Activated naive CD8-positive, alpha-beta T cell treated with anti-CD3 and anti-CD28 coated beads, Interleukin-2, amount 10 ng/mL, durations not matched to agents 7 days and 5 days (primary cell): ENCODE data around the gene RAP1GAP2. TPM values are rescaled to one million over a fixed set of nuclear protein-coding genes. Genes with fewer than 3 reads are reported as not detected.
"Not testable (repeated sequence)": the region's sequence is repeated elsewhere in the genome, so short reads cannot be mapped to it uniquely, and the experiment has no call there.

Experiments used
- ATAC-seq: fragments of 150-1000 bp; cut with Tn5 transposase; one replicate; pipeline ENCODE4 v1.10.0; 2021; ENCODE audit warnings: low read depth, moderate library complexity
- POLR2A ChIA-PET: fragments of 350-600 bp; sonication (Branson Sonifier 250); formaldehyde crosslinking; loops from one replicate; lab custom pipeline; 2021; ENCODE audit warnings: antibody characterized with exemption; lab: Charles Lee
- DNase-seq: peaks from one replicate; pipeline ENCODE4 v3.0.0; 2021
- H3K27ac Mint-ChIP-seq: one replicate; pipeline ENCODE4 v1.8.0; 2022; ENCODE audit warnings: mild to moderate bottlenecking, mixed read lengths
- H3K27me3 Mint-ChIP-seq: one replicate; pipeline ENCODE4 v1.8.0; 2022; ENCODE audit warnings: mild to moderate bottlenecking, moderate library complexity, mixed read lengths
- H3K36me3 Mint-ChIP-seq: one replicate; pipeline ENCODE4 v1.8.0; 2021; ENCODE audit warnings: mild to moderate bottlenecking, mixed read lengths
- H3K4me1 Mint-ChIP-seq: one replicate; pipeline ENCODE4 v1.8.0; 2021; ENCODE audit warnings: mixed read lengths
- H3K4me3 Mint-ChIP-seq: one replicate; pipeline ENCODE4 v1.8.0; 2022; ENCODE audit warnings: mild to moderate bottlenecking, moderate library complexity, mixed read lengths
- H3K9me3 Mint-ChIP-seq: one replicate; pipeline ENCODE4 v1.8.0; 2021; ENCODE audit warnings: mixed read lengths
- total RNA-seq, 2 experiments: library from RNA; stranded (reverse); gene quantifications; one replicate each; pipeline ENCODE4 v1.2.3, GENCODE V29; 2021

RAP1GAP2 gene
- total RNA-seq, 2 experiments from 2014 or later = 4.0 to 4.8 TPM

DNA sequence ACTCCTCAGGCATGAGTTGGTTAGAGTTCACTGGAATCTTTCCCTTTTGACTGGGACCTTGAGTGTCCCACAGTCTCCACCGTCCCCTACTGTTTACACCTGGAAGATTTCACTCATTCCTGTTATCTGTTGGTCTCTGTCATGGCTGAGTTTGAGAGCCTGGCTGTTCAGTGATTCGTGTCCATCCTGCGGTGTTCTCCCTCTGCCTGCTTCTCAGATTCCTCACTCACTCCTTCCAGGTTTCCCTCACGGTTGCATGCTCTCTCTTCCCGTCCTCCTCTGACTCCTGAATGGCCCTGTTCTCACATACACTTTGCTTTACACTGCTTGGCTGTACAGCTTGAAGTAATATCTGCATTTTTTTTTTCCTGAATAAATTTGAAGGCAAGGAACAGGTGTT lies 242.7 kb downstream of the RAP1GAP2 start:
- POLR2A ChIA-PET = no interaction called here
- no peak overlapping the region for H3K27ac Mint-ChIP-seq
- H3K4me3 Mint-ChIP-seq = no peak overlapping the region

DNA sequence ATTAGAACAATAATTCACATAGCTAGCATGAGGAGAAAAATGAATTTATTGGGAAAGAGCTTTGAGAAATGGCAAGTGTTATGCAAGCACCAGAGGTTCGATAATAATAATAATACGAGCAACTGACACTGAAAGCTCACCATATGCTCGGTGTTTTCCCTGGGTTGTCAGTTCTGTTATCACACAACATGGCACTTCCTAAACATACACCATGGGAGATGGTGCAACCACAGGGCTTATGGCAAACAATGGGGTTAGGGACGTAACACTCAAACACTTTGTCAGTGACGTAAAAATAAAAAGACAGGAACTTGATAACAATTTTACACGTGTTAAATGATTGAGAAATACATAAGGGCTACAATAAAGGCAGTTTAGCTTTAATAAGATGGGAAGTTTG lies 243.5 kb downstream of the RAP1GAP2 start:
- H3K27me3 Mint-ChIP-seq = peaks cover 10% of the 10 kb centered on the region
- no peak overlapping the region for H3K27ac Mint-ChIP-seq
- H3K4me3 Mint-ChIP-seq = no peak overlapping the region
- POLR2A ChIA-PET = interaction anchor here (0.6 kb wide), 1 partner anchor 164 kb away, joined by 4 read pairs; no protein-coding TSS in a partner anchor
- no peaks in the 10 kb centered on the region for H3K36me3 Mint-ChIP-seq
- no peaks in the 10 kb centered on the region for H3K4me1 Mint-ChIP-seq
- peaks cover 3% of the 10 kb centered on the region for H3K9me3 Mint-ChIP-seq
- DNase-seq = no peak
- no peak for ATAC-seq

More for the DNA sequence above, 242.7 kb downstream of the RAP1GAP2 start:
- no peak for ATAC-seq
- Mint-ChIP-seq H3K27me3 (peaks cover 10% of the 10 kb centered on the region), H3K36me3 (no peaks in the 10 kb centered on the region), H3K9me3 (peaks cover 3% of the 10 kb centered on the region), H3K4me1 (no peaks in the 10 kb centered on the region)
- DNase-seq = no peak

DNA sequence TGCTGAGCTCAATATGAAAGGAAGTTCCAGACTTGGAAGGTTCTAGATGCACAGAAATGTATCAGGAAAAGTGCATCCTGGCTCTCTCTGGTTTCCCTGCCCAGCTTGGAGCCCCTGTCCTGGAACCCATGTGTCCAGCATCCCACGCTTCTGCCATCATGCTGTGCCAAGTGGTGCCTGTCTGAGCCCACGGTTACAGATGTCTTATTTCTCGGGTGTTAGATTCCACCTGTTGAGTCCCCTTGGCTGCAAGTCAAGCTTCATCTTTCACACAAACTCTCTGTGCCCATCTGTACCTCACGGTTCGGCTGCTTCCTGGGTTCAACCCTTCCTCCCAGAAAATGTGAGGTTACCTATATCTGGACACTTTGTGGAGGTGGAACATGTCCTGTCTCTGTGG lies 244.6 kb downstream of the RAP1GAP2 start:
- Mint-ChIP-seq H3K27ac (no peak overlapping the region), H3K27me3 (peaks cover 10% of the 10 kb centered on the region), H3K36me3 (no peaks in the 10 kb centered on the region), H3K9me3 (peaks cover 3% of the 10 kb centered on the region), H3K4me3 (no peak overlapping the region), H3K4me1 (no peaks in the 10 kb centered on the region)
- POLR2A ChIA-PET = no interaction called here
- DNase-seq (no peak), ATAC-seq (no peak)

DNA sequence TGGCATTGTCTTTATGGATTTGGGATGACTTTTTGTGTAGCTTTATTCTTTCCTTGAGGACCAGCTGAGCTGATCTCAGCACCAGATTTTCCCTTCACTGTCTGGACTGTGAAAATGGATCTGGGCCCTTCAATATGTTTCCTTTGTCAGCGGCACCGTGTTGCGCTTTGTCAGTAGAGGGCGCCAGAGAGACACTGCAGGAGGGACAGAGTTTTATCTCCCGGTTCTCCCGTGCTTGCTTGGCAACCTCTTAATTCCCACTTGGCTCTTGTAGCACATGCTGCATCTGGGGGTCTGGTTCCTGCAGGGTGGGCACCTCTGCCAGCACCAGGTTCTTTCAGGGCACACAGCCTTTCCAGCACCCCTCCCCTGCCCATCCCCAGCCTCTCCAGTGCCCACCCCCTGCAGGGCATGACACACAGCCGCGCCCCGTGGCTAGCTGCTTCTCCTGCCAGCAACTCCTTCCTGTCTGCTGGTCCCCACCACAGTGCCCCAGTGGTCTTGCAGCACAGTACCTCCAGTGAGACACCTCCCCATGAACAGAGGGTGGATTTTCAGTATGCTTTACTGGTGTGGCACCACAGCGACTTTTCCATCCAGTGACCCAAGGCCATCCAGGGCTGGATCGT lies 247.6 kb downstream of the RAP1GAP2 start:
- H3K27me3 Mint-ChIP-seq = peaks cover 16% of the 10 kb centered on the region
- no peak overlapping the region for H3K4me3 Mint-ChIP-seq
- no peaks in the 10 kb centered on the region for H3K4me1 Mint-ChIP-seq
- no peak overlapping the region for H3K27ac Mint-ChIP-seq
- ATAC-seq = no peak
- H3K36me3 Mint-ChIP-seq = no peaks in the 10 kb centered on the region
- H3K9me3 Mint-ChIP-seq = peaks cover 3% of the 10 kb centered on the region
- no peak for DNase-seq
- POLR2A ChIA-PET = no interaction called here

DNA sequence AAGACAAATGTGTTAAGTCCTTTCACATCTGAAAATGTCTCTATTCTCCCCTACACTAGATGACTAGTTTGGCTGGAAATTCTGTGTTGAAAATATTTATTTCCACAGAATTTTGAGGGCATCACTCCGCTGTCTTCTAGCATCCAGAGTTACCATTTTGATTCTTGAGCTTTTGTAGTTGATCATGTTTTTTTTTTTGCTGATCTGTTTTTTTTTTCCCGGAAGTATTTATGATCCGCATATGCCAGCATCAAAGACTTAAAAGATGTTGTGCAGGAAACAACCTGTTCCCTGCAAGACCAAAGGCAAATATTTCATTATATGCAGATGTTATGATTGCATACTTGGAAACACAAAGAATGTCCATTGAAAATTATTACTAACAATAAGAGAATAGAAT lies 250.5 kb downstream of the RAP1GAP2 start:
- H3K4me1 Mint-ChIP-seq = peaks cover 7% of the 10 kb centered on the region
- DNase-seq (no peak), ATAC-seq (no peak)
- no peak overlapping the region for H3K27ac Mint-ChIP-seq
- no peaks in the 10 kb centered on the region for H3K36me3 Mint-ChIP-seq
- H3K9me3 Mint-ChIP-seq = peaks cover 3% of the 10 kb centered on the region
- POLR2A ChIA-PET = no interaction called here
- no peak overlapping the region for H3K4me3 Mint-ChIP-seq
- peaks cover 14% of the 10 kb centered on the region for H3K27me3 Mint-ChIP-seq

DNA sequence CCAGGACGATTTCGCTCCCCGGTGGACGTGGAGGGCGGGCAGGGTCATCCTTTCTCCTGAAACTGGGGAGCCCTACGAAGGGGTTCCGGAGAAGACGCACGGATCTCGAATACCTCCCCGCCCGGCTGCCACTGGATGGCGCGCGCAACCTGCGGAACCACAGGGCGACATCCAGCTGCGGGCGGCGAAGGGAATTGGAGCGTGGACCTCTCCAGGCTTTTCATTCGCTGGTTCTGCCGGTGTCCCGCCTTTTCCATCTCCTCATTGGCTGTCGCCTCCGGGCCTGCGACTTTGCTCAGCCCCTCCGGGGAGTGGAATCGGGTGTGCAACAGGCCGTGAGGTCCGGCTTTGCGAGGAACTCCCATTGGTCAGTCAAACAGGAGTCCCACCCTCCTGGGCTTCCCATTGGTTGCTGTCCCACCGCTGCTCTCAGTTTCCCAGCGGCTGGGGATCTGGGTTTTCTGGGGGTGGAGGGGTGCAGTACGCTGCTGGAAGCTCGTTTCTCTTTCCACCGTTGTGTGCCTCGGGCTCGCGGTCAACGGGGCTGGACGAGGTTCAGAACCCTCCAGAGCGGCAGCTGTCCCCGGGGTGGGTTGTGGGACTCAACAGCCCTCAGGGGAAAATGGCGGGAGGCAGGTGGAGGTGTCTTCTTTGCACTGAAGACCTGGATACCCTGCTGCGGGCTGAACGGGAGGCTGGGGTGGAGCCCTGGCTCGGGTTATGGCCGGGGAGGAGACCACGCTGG lies 252.7 kb downstream of the RAP1GAP2 start:
- H3K36me3 Mint-ChIP-seq = no peaks in the 10 kb centered on the region

DNA sequence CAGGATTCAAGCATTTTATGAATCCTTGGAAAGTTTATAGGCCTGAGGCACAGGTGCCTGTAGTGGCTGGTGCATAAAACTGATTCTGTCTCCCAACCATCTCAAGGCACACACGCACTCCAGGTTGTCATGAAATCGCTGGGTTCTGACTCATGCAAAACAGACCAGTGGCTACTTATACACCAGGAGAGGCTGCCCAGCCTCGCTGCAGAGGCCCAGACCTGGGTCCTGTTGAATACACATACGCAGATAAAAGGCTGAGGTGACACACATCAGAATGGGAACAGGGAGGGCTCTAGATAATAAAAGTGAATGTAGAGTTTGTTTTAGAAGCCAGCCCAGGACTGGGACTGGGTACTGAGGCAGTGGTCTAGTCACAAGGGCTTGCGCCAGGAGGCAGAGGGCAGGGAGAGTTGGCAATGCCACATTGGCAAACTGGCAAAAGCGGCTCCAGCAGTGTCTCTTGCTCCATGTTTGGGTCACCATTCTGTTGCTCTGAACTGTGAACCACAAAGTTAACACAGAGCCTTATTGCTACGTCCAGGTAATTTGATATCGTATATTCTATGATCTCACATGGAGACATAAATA lies 253.6 kb downstream of the RAP1GAP2 start:
- peaks cover 10% of the 10 kb centered on the region for H3K27me3 Mint-ChIP-seq
- H3K4me3 Mint-ChIP-seq = peak overlapping the region; percentile 92
- no peak for ATAC-seq
- no peaks in the 10 kb centered on the region for H3K36me3 Mint-ChIP-seq
- no peak for DNase-seq
- POLR2A ChIA-PET = no interaction called here
- no peak overlapping the region for H3K27ac Mint-ChIP-seq
- H3K9me3 Mint-ChIP-seq = no peaks in the 10 kb centered on the region
- H3K4me1 Mint-ChIP-seq = peaks cover 7% of the 10 kb centered on the region

More for the DNA sequence above, 252.7 kb downstream of the RAP1GAP2 start:
- Mint-ChIP-seq H3K9me3 (no peaks in the 10 kb centered on the region), H3K27me3 (peaks cover 10% of the 10 kb centered on the region), H3K27ac (peak overlapping the region; percentile 90), H3K4me3 (peak overlapping the region; percentile 92), H3K4me1 (peaks cover 7% of the 10 kb centered on the region)
- ATAC-seq (peak; percentile 98), DNase-seq (peak; percentile 90)
- POLR2A ChIA-PET = no interaction called here

DNA sequence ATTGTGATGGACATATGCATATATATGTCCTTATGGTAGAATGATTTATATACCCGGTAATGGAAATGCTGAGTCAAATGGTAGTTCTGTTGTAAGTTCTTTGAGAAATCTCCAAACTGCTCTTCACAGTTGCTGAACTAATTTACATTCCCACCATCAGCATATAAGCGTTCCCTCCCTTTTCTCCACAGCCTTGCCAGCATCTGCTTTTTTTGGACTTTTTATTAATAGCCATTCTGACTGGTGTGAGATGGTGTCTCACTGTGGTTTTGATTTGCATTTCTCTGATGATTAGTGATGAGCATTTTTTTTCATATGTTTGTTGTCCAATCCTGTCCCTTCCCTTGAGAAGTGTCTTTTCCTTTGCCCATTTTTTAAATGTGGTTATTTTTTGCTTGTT lies 258.6 kb downstream of the RAP1GAP2 start:
- H3K36me3 Mint-ChIP-seq, DNase-seq, H3K27me3 Mint-ChIP-seq, H3K9me3 Mint-ChIP-seq, H3K4me3 Mint-ChIP-seq, H3K27ac Mint-ChIP-seq, H3K4me1 Mint-ChIP-seq, ATAC-seq, POLR2A ChIA-PET: not testable (repeated sequence)

DNA sequence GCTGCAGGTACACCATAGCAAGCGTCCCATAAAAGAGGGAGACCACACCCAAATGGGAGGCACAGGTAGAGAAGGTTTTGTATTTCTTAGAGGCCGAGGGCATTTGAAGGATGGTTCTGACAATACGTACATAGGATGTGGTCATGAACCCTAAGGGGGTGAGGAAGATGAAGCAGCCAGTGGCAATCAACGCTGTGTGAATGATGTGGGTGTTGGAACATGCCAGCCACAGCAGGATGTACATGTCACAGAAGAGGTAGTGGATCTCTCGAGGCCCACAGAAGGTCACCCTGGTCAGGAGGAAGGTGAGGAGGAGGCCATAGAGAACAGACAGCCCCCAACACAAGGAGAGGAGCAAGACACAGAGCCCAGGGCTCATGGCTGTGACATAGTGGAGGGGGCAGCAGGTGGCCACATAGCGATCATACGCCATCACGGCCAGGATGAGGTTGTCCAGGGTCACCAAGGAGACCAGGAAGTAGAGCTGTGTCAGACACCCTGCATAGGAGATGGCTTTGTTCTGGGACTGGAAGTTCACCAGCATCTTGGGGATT lies 266.7 kb downstream of the RAP1GAP2 start:
- H3K4me1 Mint-ChIP-seq, H3K36me3 Mint-ChIP-seq, ATAC-seq, DNase-seq, H3K4me3 Mint-ChIP-seq, POLR2A ChIA-PET, H3K27ac Mint-ChIP-seq, H3K9me3 Mint-ChIP-seq, H3K27me3 Mint-ChIP-seq: not testable (repeated sequence)

DNA sequence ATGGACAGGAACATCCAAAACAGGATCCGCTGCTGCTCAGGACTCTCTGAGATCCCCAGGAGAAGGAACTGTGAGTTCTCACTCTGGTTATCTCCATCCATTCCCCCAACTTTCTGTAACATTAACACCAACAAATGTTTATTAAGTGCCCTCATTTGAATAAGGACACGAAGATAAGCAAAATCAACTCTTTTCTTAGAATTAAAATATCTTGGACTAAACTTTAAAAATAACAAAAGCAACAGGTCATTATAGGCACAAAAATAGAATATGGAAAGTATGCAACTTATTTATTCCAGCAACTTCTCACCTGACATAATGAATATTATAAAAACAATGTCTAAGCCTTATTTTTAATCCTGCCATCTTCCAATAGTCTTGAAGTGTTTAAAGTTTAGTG lies 267.3 kb downstream of the RAP1GAP2 start, which contains the start of gene OR1D5:
Gene OR1D5 (minus strand): TSS at position 101 of the 400 bp plus-strand sequence. CDS start 0 bp downstream, at position 101.
- H3K4me1 Mint-ChIP-seq, H3K4me3 Mint-ChIP-seq, H3K36me3 Mint-ChIP-seq, H3K27ac Mint-ChIP-seq, ATAC-seq, H3K9me3 Mint-ChIP-seq, H3K27me3 Mint-ChIP-seq, DNase-seq, POLR2A ChIA-PET: not testable (repeated sequence)

DNA sequence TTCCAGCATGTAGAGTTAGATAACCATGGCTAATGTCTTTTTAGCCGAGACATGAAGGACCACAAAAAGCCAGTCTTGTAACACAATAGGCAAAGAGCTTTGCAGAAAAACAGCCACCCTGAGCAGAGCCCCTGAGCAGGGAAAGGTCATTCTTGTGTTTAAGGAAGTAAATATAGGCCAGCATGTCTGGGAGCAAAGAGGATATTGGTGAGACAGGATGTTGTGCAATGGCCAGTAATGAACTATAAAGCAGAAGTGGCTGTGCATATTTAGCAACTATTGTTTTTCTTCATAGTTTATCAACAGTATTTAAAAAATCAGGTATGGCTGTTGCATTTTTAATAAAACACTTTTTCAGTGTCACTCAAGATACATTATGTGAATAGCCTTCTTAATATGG lies 269.0 kb downstream of the RAP1GAP2 start:
- ATAC-seq, H3K27me3 Mint-ChIP-seq, H3K4me3 Mint-ChIP-seq, H3K9me3 Mint-ChIP-seq, POLR2A ChIA-PET, DNase-seq, H3K36me3 Mint-ChIP-seq, H3K4me1 Mint-ChIP-seq, H3K27ac Mint-ChIP-seq: not testable (repeated sequence)

DNA sequence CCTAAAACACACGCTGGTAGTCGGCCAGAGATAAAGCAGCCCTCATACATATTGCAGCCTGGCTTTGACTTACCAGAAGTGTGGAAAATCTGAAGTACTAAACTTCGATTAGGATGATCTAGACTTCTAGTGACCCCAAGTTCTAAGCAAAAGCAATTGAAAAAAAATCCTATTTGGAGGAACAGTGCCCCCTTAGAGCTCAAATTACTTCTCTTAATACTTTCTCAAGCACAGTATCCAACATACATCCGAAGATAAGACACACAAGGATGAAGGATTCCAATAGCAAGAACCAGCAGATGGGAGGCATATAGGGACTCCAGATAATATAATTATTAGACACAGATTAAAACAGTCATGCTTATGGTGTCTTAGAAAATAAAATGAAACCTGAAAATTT lies 277.6 kb downstream of the RAP1GAP2 start:
- DNase-seq, H3K27ac Mint-ChIP-seq, H3K9me3 Mint-ChIP-seq, H3K4me1 Mint-ChIP-seq, H3K27me3 Mint-ChIP-seq, H3K36me3 Mint-ChIP-seq, POLR2A ChIA-PET, ATAC-seq, H3K4me3 Mint-ChIP-seq: not testable (repeated sequence)
